Activated B cell treated with CpG ODN at 0.5 μM for 24 hours (primary cell): ENCODE measurements around the gene STOX1. TPM values are rescaled to one million over a fixed set of nuclear protein-coding genes. Genes with fewer than 3 reads are reported as not detected.
A peak's percentile ranks its signal among the peaks of the same experiment; 100 is the strongest.

Source experiments
- ATAC-seq: fragments of 200-7000 bp; cut with Tn5 transposase; one replicate; pipeline ENCODE4 v1.10.0; 2021; ENCODE audit warnings: low read depth, mild to moderate bottlenecking, moderate library complexity
- CTCF ChIA-PET: fragments of 350-600 bp; sonication (Branson Sonifier 250); formaldehyde crosslinking; loops from one replicate; lab custom pipeline; 2021; ENCODE audit warnings: antibody characterized with exemption; lab: Charles Lee
- POLR2A ChIA-PET: fragments of 350-600 bp; sonication (Branson Sonifier 250); formaldehyde crosslinking; loops from one replicate; lab custom pipeline; 2021; ENCODE audit warnings: antibody characterized with exemption; lab: Charles Lee
- DNase-seq: peaks from one replicate; pipeline ENCODE4 v3.0.0; 2022
- H3K27ac Mint-ChIP-seq: one replicate; pipeline ENCODE4 v1.8.0; 2020; ENCODE audit warnings: mixed read lengths
- H3K27me3 Mint-ChIP-seq: one replicate; pipeline ENCODE4 v1.8.0; 2021; ENCODE audit warnings: mixed read lengths
- H3K36me3 Mint-ChIP-seq: one replicate; pipeline ENCODE4 v1.8.0; 2021; ENCODE audit warnings: low read depth, mixed read lengths
- H3K4me1 Mint-ChIP-seq: one replicate; pipeline ENCODE4 v1.8.0; 2021; ENCODE audit warnings: mixed read lengths
- H3K4me3 Mint-ChIP-seq: one replicate; pipeline ENCODE4 v1.8.0; 2020; ENCODE audit warnings: mild to moderate bottlenecking, mixed read lengths
- H3K9me3 Mint-ChIP-seq: one replicate; pipeline ENCODE4 v1.8.0; 2020; ENCODE audit warnings: mixed read lengths
- CTCF ChIP-seq: fragments of 200-600 bp; IDR thresholded peaks from one replicate; pipeline ENCODE4 v1.8.0; 2022; ENCODE audit warnings: antibody characterized with exemption, mild to moderate bottlenecking
- intact Hi-C: fragments of 100-400 bp; cut with micrococcal nuclease; formaldehyde crosslinking; loops from one replicate; pipeline ENCODE4 v1.15.1; 2024
- total RNA-seq: library from RNA; stranded (reverse); gene quantifications from 2 replicates; pipeline ENCODE4 v1.2.3, GENCODE V29; 2022

STOX1 gene
- total RNA-seq = 0.10 and 0.16 TPM in 2 replicates

DNA sequence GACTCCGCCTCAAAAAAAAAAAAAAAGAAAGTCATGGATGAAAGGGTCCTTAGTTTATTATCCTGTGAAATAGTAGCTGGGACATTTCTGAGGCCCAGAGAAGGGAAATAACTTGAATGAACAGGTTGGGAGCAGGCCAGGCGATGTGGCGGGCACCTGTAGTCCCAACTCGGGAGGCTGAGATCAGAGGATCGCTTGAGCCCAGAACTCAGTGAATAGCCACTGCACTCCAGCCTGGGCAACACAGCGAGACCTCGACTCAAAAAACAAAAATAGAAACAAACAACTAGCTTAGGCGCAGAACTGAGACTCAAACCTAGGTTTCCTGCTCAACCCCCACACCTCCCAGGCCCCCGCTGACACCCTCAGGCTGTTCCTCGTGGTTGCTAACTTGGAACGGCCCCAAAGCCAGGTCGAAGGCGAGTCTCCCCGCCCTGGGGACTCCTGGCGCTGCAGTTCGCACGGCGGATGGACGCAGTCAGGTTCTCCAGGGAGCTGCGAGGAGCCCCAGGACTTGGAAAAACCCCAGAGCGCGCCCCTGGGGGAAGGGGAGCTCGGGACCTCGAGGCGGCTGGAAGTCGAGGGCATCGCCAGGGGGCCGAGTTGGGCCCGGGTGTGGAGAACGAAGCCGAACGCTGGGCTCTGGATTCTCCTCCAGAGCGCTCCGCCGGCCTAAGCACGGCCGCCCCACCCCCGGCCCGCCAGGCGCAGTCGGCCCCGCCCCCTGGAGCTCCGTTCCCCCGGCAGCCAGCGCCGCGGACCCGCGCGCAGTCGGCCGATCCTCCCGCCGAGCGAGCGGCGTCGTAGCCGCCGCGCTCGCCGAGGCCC lies at the start of gene STOX1:
STOX1 (plus strand) TSS at position 768 of the 828 bp plus-strand sequence. CDS start 93 bp downstream, outside the sequence.
- peak within 1 kb of the TSS; percentile 75 for H3K4me3 Mint-ChIP-seq
- peaks cover 3% of the 10 kb centered on the region for H3K27me3 Mint-ChIP-seq
- H3K27ac Mint-ChIP-seq = no peak within 1 kb of the TSS
- POLR2A ChIA-PET = interaction anchor here (0.6 to 2.6 kb wide), 5 partner anchors 13 to 1320 kb away, joined by 3 to 12 read pairs (median 4); partner anchors contain the start of genes DDX50 and HNRNPH3
- H3K4me1 Mint-ChIP-seq = peaks cover 7% of the 10 kb centered on the region
- H3K9me3 Mint-ChIP-seq = no peaks in the 10 kb centered on the region
- CTCF ChIA-PET = no interaction called here
- TF ChIP-seq CTCF = no peak
- DNase-seq (peak; percentile 52), ATAC-seq (peak; percentile 68)
- intact Hi-C loops = loop anchor here (10.0 kb wide), 1 partner anchor 262 kb away; the partner anchor contains the start of gene TET1
- no peaks in the 10 kb centered on the region for H3K36me3 Mint-ChIP-seq

DNA sequence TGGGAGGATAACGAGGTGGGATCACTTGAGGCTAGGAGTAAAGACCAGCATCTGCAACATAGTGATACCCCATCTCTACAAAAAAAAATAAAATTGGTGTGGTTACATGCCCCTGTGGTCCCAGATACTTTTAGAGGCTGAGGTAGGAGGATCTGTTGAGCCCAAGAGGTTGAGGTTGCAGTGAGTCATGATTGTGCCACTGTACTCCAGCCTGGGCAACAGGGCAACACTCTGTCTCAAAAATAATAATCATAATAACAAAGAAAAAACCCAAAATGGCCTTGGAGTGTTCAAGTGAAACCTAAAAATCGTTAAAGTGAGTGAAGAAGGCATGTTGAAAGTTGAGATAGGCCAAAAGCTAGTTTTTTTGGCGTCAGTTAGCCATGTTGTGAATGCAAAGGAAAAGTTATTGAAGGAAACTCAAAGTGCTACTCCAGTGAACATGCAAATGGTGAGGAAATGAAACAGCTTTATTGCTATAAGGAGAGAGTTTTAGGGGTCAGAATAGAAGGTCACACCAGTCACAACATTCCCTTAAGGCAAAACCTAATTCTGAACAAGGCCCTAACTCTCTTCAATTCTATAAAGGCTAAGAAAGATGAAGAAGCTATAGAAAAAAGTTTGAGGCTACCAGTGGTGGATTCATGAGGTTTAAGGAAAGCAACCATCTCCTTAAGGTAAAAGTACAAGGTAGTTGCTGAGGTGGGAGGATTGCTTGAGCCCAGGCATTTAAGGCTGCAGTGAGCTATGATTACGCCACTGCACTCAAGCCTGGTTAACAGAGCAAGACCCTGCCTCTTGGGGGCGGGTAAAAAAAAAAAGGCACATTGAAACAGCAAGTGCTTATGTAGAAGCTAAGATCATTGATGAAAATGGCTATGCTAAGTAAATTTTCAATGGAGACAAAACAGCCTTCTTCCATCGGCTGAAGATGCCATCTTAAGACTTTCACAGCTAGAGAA lies 45.4 kb upstream of the STOX1 start:
- peak; percentile 73 for ATAC-seq
- Mint-ChIP-seq H3K27ac (peak overlapping the region; percentile 81), H3K4me3 (peak overlapping the region; percentile 3), H3K9me3 (no peaks in the 10 kb centered on the region), H3K36me3 (peaks cover 79% of the 10 kb centered on the region), H3K4me1 (peaks cover 26% of the 10 kb centered on the region), H3K27me3 (no peaks in the 10 kb centered on the region)
- intact Hi-C loops = loop anchor here (5.0 kb wide), 1 partner anchor 120 kb away; the partner anchor contains the start of gene DDX50
- ChIA-PET CTCF (no interaction called here), POLR2A (interaction anchor here (0.6 to 1.6 kb wide), 3 partner anchors 61 to 374 kb away, joined by 4 to 7 read pairs (median 6); partner anchors contain the start of gene CCAR1)
- no peak for DNase-seq
- TF ChIP-seq CTCF = no peak

DNA sequence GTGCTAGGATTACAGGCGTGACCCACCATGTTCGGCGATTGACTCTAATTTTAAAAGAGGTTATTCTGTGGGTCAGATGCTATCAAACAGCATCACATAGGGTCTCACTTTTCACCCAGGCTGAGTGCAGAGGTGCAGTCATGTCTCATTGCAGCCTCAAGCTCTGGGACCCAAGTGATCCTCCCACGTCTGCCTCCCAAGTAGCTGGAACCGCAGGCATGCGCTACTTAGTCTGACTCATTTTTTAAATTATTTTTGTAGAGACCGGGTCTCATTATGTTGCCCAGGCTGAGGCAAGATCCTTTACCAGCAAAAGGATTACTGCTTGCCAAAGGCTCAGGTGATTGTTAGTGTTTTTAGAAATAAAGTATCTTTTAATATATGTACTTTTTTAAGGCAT lies 42.9 kb upstream of the STOX1 start:
- TF ChIP-seq CTCF = no peak
- H3K36me3 Mint-ChIP-seq = peaks cover 76% of the 10 kb centered on the region
- intact Hi-C loops = loop anchor here (5.0 kb wide), 1 partner anchor 118 kb away; the partner anchor contains the start of gene DDX50
- no peak overlapping the region for H3K27ac Mint-ChIP-seq
- ATAC-seq (no peak), DNase-seq (no peak)
- H3K4me1 Mint-ChIP-seq = peaks cover 26% of the 10 kb centered on the region
- ChIA-PET POLR2A (no interaction called here), CTCF (no interaction called here)
- H3K4me3 Mint-ChIP-seq = no peak overlapping the region
- no peaks in the 10 kb centered on the region for H3K27me3 Mint-ChIP-seq
- H3K9me3 Mint-ChIP-seq = no peaks in the 10 kb centered on the region

DNA sequence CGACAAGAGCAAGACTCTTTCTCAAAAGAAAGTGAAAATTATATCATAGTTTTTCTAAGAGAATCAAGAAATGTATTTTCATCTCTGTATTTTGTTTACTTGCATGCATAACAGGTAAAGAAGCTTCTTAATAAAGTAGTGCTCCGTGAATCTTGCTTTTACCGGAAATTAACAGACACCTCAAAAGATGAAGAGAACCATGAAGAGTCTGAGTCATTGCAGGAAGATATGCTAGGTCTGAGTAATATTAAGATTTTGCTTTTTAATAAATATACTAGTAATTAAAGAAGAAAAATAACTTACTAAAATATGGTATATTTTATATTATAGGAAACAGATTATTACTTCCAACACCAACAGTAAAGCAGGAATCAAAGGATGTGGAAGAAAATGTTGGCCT lies 39.5 kb upstream of the STOX1 start:
- Mint-ChIP-seq H3K4me1 (peaks cover 5% of the 10 kb centered on the region), H3K36me3 (peaks cover 73% of the 10 kb centered on the region), H3K27ac (no peak overlapping the region), H3K9me3 (no peaks in the 10 kb centered on the region), H3K4me3 (no peak overlapping the region), H3K27me3 (no peaks in the 10 kb centered on the region)
- intact Hi-C loops = no loop called here
- DNase-seq (no peak), ATAC-seq (no peak)
- CTCF ChIA-PET = interaction anchor here (1.1 kb wide), 1 partner anchor 9 kb away, joined by 3 read pairs; no protein-coding TSS in a partner anchor
- POLR2A ChIA-PET = no interaction called here
- no peak for TF ChIP-seq CTCF
